Liver (tissue), 9 donors: ENCODE measurements around the gene FOXO6. TPM values are rescaled to one million over a fixed set of nuclear protein-coding genes. Genes with fewer than 3 reads are reported as not detected.

ENCODE experiments used
- DNase-seq: peaks from one replicate; pipeline ENCODE4 v3.0.0-alpha.2; 2017; ENCODE audit warnings: low spot score
- H3K27ac ChIP-seq, 2 donors: one replicate each; pipeline ENCODE4 v1.7.0; 2013; ENCODE audit warnings: inconsistent platforms in 2 of 2, low read length in 2 of 2, control low read depth in 1 of 2, low read depth in 1 of 2, mild to moderate bottlenecking in 1 of 2
- H3K27me3 ChIP-seq, 4 donors: one replicate each; pipeline versions ENCODE4 v1.6.1 to v1.7.0; 2013; ENCODE audit warnings: low read length in 3 of 4, inconsistent platforms in 1 of 4, mild to moderate bottlenecking in 1 of 4, moderate library complexity in 1 of 4; ENCODE audit not compliant: control insufficient read depth in 4 of 4, insufficient read depth in 4 of 4
- H3K36me3 ChIP-seq, 4 donors: one replicate each; pipeline versions ENCODE4 v1.6.1 to v1.7.0; 2013; ENCODE audit warnings: low read length in 3 of 4, mild to moderate bottlenecking in 3 of 4, low read depth in 1 of 4, moderate library complexity in 1 of 4; ENCODE audit not compliant: control insufficient read depth in 4 of 4, insufficient read depth in 3 of 4
- H3K4me1 ChIP-seq, 4 donors: one replicate each; pipeline versions ENCODE4 v1.6.1 to v1.7.0; 2013; ENCODE audit warnings: low read length in 3 of 4, mild to moderate bottlenecking in 3 of 4, moderate library complexity in 1 of 4; ENCODE audit not compliant: control insufficient read depth in 4 of 4, insufficient read depth in 4 of 4
- H3K4me3 ChIP-seq, 3 donors: one replicate each; pipeline versions ENCODE4 v1.6.1 to v1.7.0; 2013; ENCODE audit warnings: low read length in 3 of 3, control low read depth in 1 of 3, low read depth in 1 of 3, mild to moderate bottlenecking in 1 of 3
- H3K9ac ChIP-seq, 2 donors: one replicate each; pipeline ENCODE4 v1.7.0; 2013; ENCODE audit warnings: low read length in 2 of 2, mild to moderate bottlenecking in 2 of 2, moderate library complexity in 2 of 2, control low read depth in 1 of 2, low read depth in 1 of 2
- H3K9me3 ChIP-seq, 4 donors: one replicate each; pipeline versions ENCODE4 v1.6.1 to v1.7.0; 2013; ENCODE audit warnings: low read length in 3 of 4; ENCODE audit not compliant: control insufficient read depth in 4 of 4
- EGR1 ChIP-seq, 2 donors: IDR thresholded peaks; 2 replicates each; pipeline ENCODE4 v1.6.1; 2016 to 2018; ENCODE audit warnings: antibody characterized with exemption in 2 of 2, low read depth in 2 of 2
- GABPA ChIP-seq, 2 donors: IDR thresholded peaks in 1 of 2; conservative IDR thresholded peaks in 1 of 2; 2 replicates each; pipeline ENCODE4 v1.6.1; 2016; ENCODE audit warnings: antibody characterized with exemption in 2 of 2, mild to moderate bottlenecking in 1 of 2, moderate library complexity in 1 of 2
- HNF4A ChIP-seq, 2 donors: conservative IDR thresholded peaks; 2 replicates each; pipeline ENCODE4 v1.6.1; 2016; ENCODE audit warnings: antibody characterized with exemption in 2 of 2, mild to moderate bottlenecking in 2 of 2
- JUND ChIP-seq, 2 donors: IDR thresholded peaks; 2 replicates each; pipeline ENCODE4 v1.6.1; 2016; ENCODE audit warnings: antibody characterized with exemption in 2 of 2
- MAX ChIP-seq: IDR thresholded peaks from 2 replicates; pipeline ENCODE4 v1.6.1; 2016; ENCODE audit warnings: antibody characterized with exemption
- NR2F2 ChIP-seq: IDR thresholded peaks from 2 replicates; pipeline ENCODE4 v1.6.1; 2016; ENCODE audit warnings: antibody characterized with exemption
- RAD21 ChIP-seq, 2 donors: IDR thresholded peaks; 2 replicates each; pipeline ENCODE4 v1.6.1; 2016; ENCODE audit warnings: antibody characterized with exemption in 2 of 2, mild to moderate bottlenecking in 2 of 2
- TAF1 ChIP-seq: conservative IDR thresholded peaks from 2 replicates; pipeline ENCODE4 v1.6.1; 2016; ENCODE audit warnings: antibody characterized with exemption, mild to moderate bottlenecking
- WGBS: extraction: QIAGEN DNeasy Blood & Tissue Kit; methylation state at CpG from one replicate; pipeline ENCODE4 v1.1.7; 2013; 5-methylcytosine and 5-hydroxymethylcytosine counted together
- polyA plus RNA-seq, 2 donors: library from polyadenylated mRNA; stranded (reverse) in 1 of 2; unstranded in 1 of 2; fragments of 200-250 nt in 1 of 2; fragments of >200 nt in 1 of 2; fragmentation: Nextera tagmentation in 1 of 2; extraction: Ambion mirVana in 1 of 2; gene quantifications; one replicate each; pipeline versions ENCODE4 v1.2.1 to v1.2.3, GENCODE V29; 2013 to 2015
- total RNA-seq, 2 donors: library from RNA; depleted of rRNA; stranded (reverse); fragments of >200 nt; gene quantifications; one replicate each; pipeline ENCODE4 v1.2.3, GENCODE V29; 2014
- TF ChIP-seq, protein P1 (sequence below): fragments of 150-350 bp; IDR thresholded peaks from 2 replicates; pipeline ENCODE4 v1.5.1; 2017; ENCODE audit warnings: improper control_type of control experiment, low read depth, low read length; ENCODE audit not compliant: missing input control
- TF ChIP-seq, protein P2 (sequence below): IDR thresholded peaks from 2 replicates; pipeline ENCODE4 v1.6.1; 2016; ENCODE audit warnings: antibody characterized with exemption
- TF ChIP-seq, protein P3 (sequence below): IDR thresholded peaks from 2 replicates; pipeline ENCODE4 v1.6.1; 2016; ENCODE audit warnings: antibody characterized with exemption, mild to moderate bottlenecking
- donor health status: healthy.
- donor health status: healthy.
- donor health status: healthy.
- donor health status: healthy.
- donor health status: healthy.

The FOXO6 gene
- total and polyA plus RNA-seq, 4 donors = 0.02 to 0.09 (median 0.08) TPM; not detected in 1

GRCh38 chr1:41427122-41427913, 66.1 kb downstream of the FOXO6 start (continued):
- TF ChIP-seq, protein P1, sequence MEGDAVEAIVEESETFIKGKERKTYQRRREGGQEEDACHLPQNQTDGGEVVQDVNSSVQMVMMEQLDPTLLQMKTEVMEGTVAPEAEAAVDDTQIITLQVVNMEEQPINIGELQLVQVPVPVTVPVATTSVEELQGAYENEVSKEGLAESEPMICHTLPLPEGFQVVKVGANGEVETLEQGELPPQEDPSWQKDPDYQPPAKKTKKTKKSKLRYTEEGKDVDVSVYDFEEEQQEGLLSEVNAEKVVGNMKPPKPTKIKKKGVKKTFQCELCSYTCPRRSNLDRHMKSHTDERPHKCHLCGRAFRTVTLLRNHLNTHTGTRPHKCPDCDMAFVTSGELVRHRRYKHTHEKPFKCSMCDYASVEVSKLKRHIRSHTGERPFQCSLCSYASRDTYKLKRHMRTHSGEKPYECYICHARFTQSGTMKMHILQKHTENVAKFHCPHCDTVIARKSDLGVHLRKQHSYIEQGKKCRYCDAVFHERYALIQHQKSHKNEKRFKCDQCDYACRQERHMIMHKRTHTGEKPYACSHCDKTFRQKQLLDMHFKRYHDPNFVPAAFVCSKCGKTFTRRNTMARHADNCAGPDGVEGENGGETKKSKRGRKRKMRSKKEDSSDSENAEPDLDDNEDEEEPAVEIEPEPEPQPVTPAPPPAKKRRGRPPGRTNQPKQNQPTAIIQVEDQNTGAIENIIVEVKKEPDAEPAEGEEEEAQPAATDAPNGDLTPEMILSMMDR = no peak
- no peak for TF ChIP-seq RAD21 (IDR thresholded peaks at IDR 0.05)
- TF ChIP-seq JUND (IDR thresholded peaks at IDR 0.05) = no peak
- TF ChIP-seq GABPA (IDR thresholded peaks at IDR 0.05 in 1 of 2, conservative IDR thresholded peaks at IDR 0.05 in 1 of 2) = no peak
- TF ChIP-seq MAX = no peak
- no peak for TF ChIP-seq HNF4A (conservative IDR thresholded peaks at IDR 0.05)
- no peak for TF ChIP-seq TAF1
- TF ChIP-seq, protein P2, sequence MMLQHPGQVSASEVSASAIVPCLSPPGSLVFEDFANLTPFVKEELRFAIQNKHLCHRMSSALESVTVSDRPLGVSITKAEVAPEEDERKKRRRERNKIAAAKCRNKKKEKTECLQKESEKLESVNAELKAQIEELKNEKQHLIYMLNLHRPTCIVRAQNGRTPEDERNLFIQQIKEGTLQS = no peak
- no peak for TF ChIP-seq NR2F2

DNA sequence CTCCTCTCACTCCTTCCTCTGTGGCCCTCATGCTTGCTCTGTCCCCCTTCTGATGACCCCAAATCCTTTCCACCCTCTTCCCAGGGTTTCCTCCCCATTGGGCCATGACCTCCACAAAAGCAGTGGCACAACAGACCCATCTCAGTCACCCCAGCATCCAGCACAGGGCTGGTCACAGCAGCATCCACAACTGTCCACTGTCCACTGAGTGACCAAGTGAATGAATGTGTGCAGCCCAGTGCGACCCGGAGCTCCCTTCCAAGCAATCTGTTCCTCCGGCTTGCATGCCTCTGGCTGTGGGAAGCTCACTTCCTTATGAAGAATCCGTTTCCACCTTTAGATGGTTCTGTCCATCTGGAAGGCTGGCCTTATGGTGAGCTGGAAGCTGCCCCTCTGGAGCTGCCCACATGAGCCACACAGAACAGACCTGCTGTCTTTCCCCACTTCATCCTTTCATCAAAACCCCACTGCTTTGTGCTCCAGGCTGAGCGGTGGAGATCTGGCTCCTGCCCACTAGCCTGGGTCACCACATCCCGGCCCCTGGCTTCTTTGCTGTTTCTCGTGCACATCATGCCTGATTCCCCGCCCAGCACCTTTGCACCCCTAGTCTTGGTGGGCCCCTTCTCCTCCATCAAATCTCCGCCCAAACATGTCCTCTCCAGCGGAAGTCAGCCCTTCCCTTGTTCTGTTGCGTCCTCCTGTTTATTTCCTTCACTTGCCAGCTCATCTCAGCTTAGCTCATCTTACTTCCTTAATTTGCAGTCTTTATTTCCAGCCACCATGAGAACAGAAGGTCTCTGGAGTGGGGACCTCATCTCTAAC, 66.9 kb downstream of the FOXO6 start:
- no peak for DNase-seq
- H3K9ac ChIP-seq = no peak overlapping the region
- H3K36me3 ChIP-seq = no peaks in the 10 kb centered on the region
- no peak for TF ChIP-seq JUND (IDR thresholded peaks at IDR 0.05)
- TF ChIP-seq EGR1 (IDR thresholded peaks at IDR 0.05; ENCODE audit: low read depth in 2 of 2) = no peak
- TF ChIP-seq, protein P2 = no peak
- no peak for TF ChIP-seq TAF1
- H3K27me3 ChIP-seq = no peaks in the 10 kb centered on the region
- 88% methylated on average over 11 of the region's 11 CpGs for WGBS
- no peaks in the 10 kb centered on the region for H3K9me3 ChIP-seq
- H3K27ac ChIP-seq = no peak overlapping the region
- H3K4me1 ChIP-seq = peaks cover 0 to 13% (median 8%) of the 10 kb centered on the region in 4 donors
- H3K4me3 ChIP-seq = no peak overlapping the region

DNA sequence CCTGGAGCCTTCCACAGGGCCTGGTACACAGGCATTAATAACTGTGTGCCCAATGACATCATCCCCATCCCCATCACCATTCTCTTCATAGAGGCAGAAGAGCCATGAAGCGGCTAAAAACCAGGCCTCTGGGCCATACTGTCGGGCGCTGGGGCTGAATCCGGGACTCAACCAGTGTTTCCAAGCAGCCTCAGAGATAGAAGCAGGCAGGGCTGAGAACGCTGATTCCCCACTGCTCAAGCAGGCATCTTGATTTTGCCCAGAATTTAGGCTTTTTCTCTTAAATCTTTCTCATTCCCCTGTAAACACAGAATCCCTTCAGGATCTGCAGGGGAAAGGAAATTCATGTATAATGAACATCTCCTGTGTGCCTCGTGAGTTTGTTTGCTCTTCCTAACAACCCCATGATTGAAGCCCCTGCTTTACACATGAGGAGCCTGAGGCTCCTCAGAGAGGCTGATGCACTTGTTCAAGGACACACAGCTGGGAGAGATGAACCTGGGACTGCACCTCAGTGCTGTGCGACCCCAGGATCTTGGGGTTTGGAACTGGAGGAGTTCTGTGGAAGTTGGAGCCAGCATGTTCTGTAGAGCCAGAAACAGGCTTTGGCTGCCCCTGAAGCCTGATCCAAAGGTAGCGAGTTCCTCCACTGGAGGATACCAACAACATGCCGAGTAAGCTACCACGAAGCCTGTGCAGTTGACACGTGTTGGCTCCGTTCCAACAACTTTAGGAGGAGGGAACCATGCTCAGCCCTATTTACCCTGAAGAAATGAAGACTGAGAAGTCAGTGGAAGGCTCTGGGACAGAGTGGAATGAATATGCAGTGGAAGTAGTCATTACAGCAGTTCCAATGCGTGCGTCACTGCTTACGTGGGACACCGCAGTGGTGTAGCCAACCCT, 67.8 kb downstream of the FOXO6 start:
- DNase-seq = no peak
- Histone ChIP-seq H3K4me1 (peaks cover 0 to 14% (median 8%) of the 10 kb centered on the region in 4 donors), H3K36me3 (no peaks in the 10 kb centered on the region), H3K9me3 (no peaks in the 10 kb centered on the region), H3K9ac (no peak overlapping the region), H3K27me3 (no peaks in the 10 kb centered on the region), H3K4me3 (no peak overlapping the region), H3K27ac (no peak overlapping the region)
- TF ChIP-seq, protein P3, sequence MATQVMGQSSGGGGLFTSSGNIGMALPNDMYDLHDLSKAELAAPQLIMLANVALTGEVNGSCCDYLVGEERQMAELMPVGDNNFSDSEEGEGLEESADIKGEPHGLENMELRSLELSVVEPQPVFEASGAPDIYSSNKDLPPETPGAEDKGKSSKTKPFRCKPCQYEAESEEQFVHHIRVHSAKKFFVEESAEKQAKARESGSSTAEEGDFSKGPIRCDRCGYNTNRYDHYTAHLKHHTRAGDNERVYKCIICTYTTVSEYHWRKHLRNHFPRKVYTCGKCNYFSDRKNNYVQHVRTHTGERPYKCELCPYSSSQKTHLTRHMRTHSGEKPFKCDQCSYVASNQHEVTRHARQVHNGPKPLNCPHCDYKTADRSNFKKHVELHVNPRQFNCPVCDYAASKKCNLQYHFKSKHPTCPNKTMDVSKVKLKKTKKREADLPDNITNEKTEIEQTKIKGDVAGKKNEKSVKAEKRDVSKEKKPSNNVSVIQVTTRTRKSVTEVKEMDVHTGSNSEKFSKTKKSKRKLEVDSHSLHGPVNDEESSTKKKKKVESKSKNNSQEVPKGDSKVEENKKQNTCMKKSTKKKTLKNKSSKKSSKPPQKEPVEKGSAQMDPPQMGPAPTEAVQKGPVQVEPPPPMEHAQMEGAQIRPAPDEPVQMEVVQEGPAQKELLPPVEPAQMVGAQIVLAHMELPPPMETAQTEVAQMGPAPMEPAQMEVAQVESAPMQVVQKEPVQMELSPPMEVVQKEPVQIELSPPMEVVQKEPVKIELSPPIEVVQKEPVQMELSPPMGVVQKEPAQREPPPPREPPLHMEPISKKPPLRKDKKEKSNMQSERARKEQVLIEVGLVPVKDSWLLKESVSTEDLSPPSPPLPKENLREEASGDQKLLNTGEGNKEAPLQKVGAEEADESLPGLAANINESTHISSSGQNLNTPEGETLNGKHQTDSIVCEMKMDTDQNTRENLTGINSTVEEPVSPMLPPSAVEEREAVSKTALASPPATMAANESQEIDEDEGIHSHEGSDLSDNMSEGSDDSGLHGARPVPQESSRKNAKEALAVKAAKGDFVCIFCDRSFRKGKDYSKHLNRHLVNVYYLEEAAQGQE = no peak
- no peak for TF ChIP-seq GABPA (IDR thresholded peaks at IDR 0.05 in 1 of 2, conservative IDR thresholded peaks at IDR 0.05 in 1 of 2)
- TF ChIP-seq, protein P2 = no peak
- no peak for TF ChIP-seq TAF1
- TF ChIP-seq JUND (IDR thresholded peaks at IDR 0.05) = no peak
- 86% methylated on average over 16 of the region's 16 CpGs for WGBS
